Measurements from ENCODE around the gene ACOT13.
A peak's percentile ranks its signal among the peaks of the same experiment; 100 is the strongest.
"Not testable (repeated sequence)": the region's sequence is repeated elsewhere in the genome, so short reads cannot be mapped to it uniquely, and the experiment has no call there.

The ACOT13 gene

GRCh38 chr6:24710519-24711303 lies 43.8 kb downstream of the ACOT13 start:
- H3K9ac ChIP-seq (ENCODE audit: insufficient read length, low read depth) = no peak overlapping the region
- no peak for DNase-seq (ENCODE audit: low read depth, low spot score)
- TF ChIP-seq SUZ12 (IDR thresholded peaks at IDR 0.05; ENCODE audit: extremely low read depth, insufficient read depth, insufficient read length) = no peak
- no peak for TF ChIP-seq YY1 (IDR thresholded peaks at IDR 0.05; ENCODE audit: insufficient read depth, insufficient read length)
- TF ChIP-seq ZNF274 (IDR thresholded peaks at IDR 0.05; ENCODE audit: low read depth, low read length) = no peak
- H3K4me1 ChIP-seq (ENCODE audit: insufficient read depth, insufficient read length) = no peaks in the 10 kb centered on the region
- no peaks in the 10 kb centered on the region for H3K27me3 ChIP-seq (ENCODE audit: insufficient read depth, insufficient read length)
- H3K9me3 ChIP-seq (ENCODE audit: insufficient read depth, low read length) = no peaks in the 10 kb centered on the region
- H3K4me3 ChIP-seq (ENCODE audit: insufficient read length, low read depth) = no peak overlapping the region
- H3K36me3 ChIP-seq (ENCODE audit: insufficient read depth, insufficient read length, low read length) = peaks cover 90% of the 10 kb centered on the region

GRCh38 chr6:24716602-24717148 lies 49.8 kb downstream of the ACOT13 start:
- H3K27me3 ChIP-seq (ENCODE audit: insufficient read depth, insufficient read length); H3K9me3 ChIP-seq (ENCODE audit: insufficient read depth, low read length); H3K9ac ChIP-seq (ENCODE audit: insufficient read length, low read depth); H3K4me1 ChIP-seq (ENCODE audit: insufficient read depth, insufficient read length); DNase-seq (ENCODE audit: low read depth, low spot score): not testable (repeated sequence)
- peaks cover 73% of the 10 kb centered on the region for H3K36me3 ChIP-seq (ENCODE audit: insufficient read depth, insufficient read length, low read length)
- peak overlapping the region; percentile 90 for H3K4me3 ChIP-seq (ENCODE audit: insufficient read length, low read depth)

GRCh38 chr6:24718449-24719124 lies 51.7 kb downstream of the ACOT13 start:
- H3K4me1 ChIP-seq (ENCODE audit: insufficient read depth, insufficient read length) = no peaks in the 10 kb centered on the region
- no peaks in the 10 kb centered on the region for H3K27me3 ChIP-seq (ENCODE audit: insufficient read depth, insufficient read length)
- H3K36me3 ChIP-seq (ENCODE audit: insufficient read depth, insufficient read length, low read length) = peaks cover 57% of the 10 kb centered on the region
- H3K9ac ChIP-seq (ENCODE audit: insufficient read length, low read depth) = peak overlapping the region; percentile 95
- peak overlapping the region; percentile 90 for H3K4me3 ChIP-seq (ENCODE audit: insufficient read length, low read depth)
- TF ChIP-seq YY1 (IDR thresholded peaks at IDR 0.05; ENCODE audit: insufficient read depth, insufficient read length) = no peak
- TF ChIP-seq ZNF274 (IDR thresholded peaks at IDR 0.05; ENCODE audit: low read depth, low read length) = no peak
- no peak for TF ChIP-seq SUZ12 (IDR thresholded peaks at IDR 0.05; ENCODE audit: extremely low read depth, insufficient read depth, insufficient read length)
- no peak for DNase-seq (ENCODE audit: low read depth, low spot score)
- H3K9me3 ChIP-seq (ENCODE audit: insufficient read depth, low read length) = no peaks in the 10 kb centered on the region

GRCh38 chr6:24719125-24719971 lies 52.5 kb downstream of the ACOT13 start, which contains the start of gene C6orf62:
TSS of gene C6orf62 (minus strand) at chr6:24719154. CDS start at chr6:24718668, 486 bp downstream.
- H3K27me3 ChIP-seq (ENCODE audit: insufficient read depth, insufficient read length) = no peaks in the 10 kb centered on the region
- H3K4me3 ChIP-seq (ENCODE audit: insufficient read length, low read depth) = peak within 1 kb of the TSS; percentile 90
- H3K4me1 ChIP-seq (ENCODE audit: insufficient read depth, insufficient read length) = no peaks in the 10 kb centered on the region
- H3K9me3 ChIP-seq (ENCODE audit: insufficient read depth, low read length) = no peaks in the 10 kb centered on the region
- TF ChIP-seq YY1 (IDR thresholded peaks at IDR 0.05; ENCODE audit: insufficient read depth, insufficient read length) = no peak
- TF ChIP-seq ZNF274 (IDR thresholded peaks at IDR 0.05; ENCODE audit: low read depth, low read length) = no peak
- H3K36me3 ChIP-seq (ENCODE audit: insufficient read depth, insufficient read length, low read length) = peaks cover 49% of the 10 kb centered on the region
- H3K9ac ChIP-seq (ENCODE audit: insufficient read length, low read depth) = peak within 1 kb of the TSS; percentile 95
- no peak for DNase-seq (ENCODE audit: low read depth, low spot score)

- DNase-seq (ENCODE audit: low read depth, low spot score) = no peak
- H3K36me3 ChIP-seq (ENCODE audit: insufficient read depth, insufficient read length, low read length) = peaks cover 41% of the 10 kb centered on the region
- no peak for TF ChIP-seq YY1 (IDR thresholded peaks at IDR 0.05; ENCODE audit: insufficient read depth, insufficient read length)
- no peak for TF ChIP-seq SUZ12 (IDR thresholded peaks at IDR 0.05; ENCODE audit: extremely low read depth, insufficient read depth, insufficient read length)
- no peak for TF ChIP-seq ZNF274 (IDR thresholded peaks at IDR 0.05; ENCODE audit: low read depth, low read length)
Observed at GRCh38 chr6:24720131-24720603, 53.3 kb downstream of the ACOT13 start.

GRCh38 chr6:24720604-24721460 lies 54.0 kb downstream of the ACOT13 start:
- Histone ChIP-seq H3K4me3 (ENCODE audit: insufficient read length, low read depth) (peak overlapping the region; percentile 90), H3K27me3 (ENCODE audit: insufficient read depth, insufficient read length) (no peaks in the 10 kb centered on the region), H3K4me1 (ENCODE audit: insufficient read depth, insufficient read length) (no peaks in the 10 kb centered on the region), H3K9ac (ENCODE audit: insufficient read length, low read depth) (peak overlapping the region; percentile 95), H3K9me3 (ENCODE audit: insufficient read depth, low read length) (no peaks in the 10 kb centered on the region), H3K36me3 (ENCODE audit: insufficient read depth, insufficient read length, low read length) (peaks cover 35% of the 10 kb centered on the region)
- TF ChIP-seq YY1 (IDR thresholded peaks at IDR 0.05; ENCODE audit: insufficient read depth, insufficient read length) (peak; percentile 51), ZNF274 (IDR thresholded peaks at IDR 0.05; ENCODE audit: low read depth, low read length) (no peak)
- DNase-seq (ENCODE audit: low read depth, low spot score) = peak; percentile 99

More at GRCh38 chr6:24720131-24720603, 53.3 kb downstream of the ACOT13 start:
- Histone ChIP-seq H3K9ac (ENCODE audit: insufficient read length, low read depth) (peak overlapping the region; percentile 95), H3K27me3 (ENCODE audit: insufficient read depth, insufficient read length) (no peaks in the 10 kb centered on the region), H3K4me3 (ENCODE audit: insufficient read length, low read depth) (peak overlapping the region; percentile 90), H3K9me3 (ENCODE audit: insufficient read depth, low read length) (no peaks in the 10 kb centered on the region), H3K4me1 (ENCODE audit: insufficient read depth, insufficient read length) (no peaks in the 10 kb centered on the region)
